C4-2B (cell line): ENCODE measurements around the gene CCDC88B.

Source experiments
- H3K27ac ChIP-seq: fragments of 450-650 bp; 2 replicates; pipeline ENCODE4 v1.5.1; 2017
- CTCF ChIP-seq: fragments of 450-650 bp; conservative IDR thresholded peaks from 2 replicates; pipeline ENCODE4 v1.5.1; 2017; ENCODE audit warnings: mild to moderate bottlenecking
- ZFX ChIP-seq: fragments of 450-650 bp; IDR thresholded peaks from 2 replicates; pipeline ENCODE4 v1.6.1; 2017

The CCDC88B gene

GRCh38 chr11:64382047-64382446 lies 42.0 kb downstream of the CCDC88B start:
- TF ChIP-seq ZFX (no peak), CTCF (no peak)
- no peak overlapping the region; the same call in 1 of the 2 replicates for H3K27ac ChIP-seq

GRCh38 chr11:64382586-64382985 lies 42.6 kb downstream of the CCDC88B start:
- H3K27ac ChIP-seq = no peak overlapping the region; the same call in 1 of the 2 replicates
- TF ChIP-seq ZFX (no peak), CTCF (no peak)

- TF ChIP-seq CTCF (no peak), ZFX (no peak)
- H3K27ac ChIP-seq = no peak overlapping the region; the same call in 1 of the 2 replicates
Measured at GRCh38 chr11:64383580-64383979, 43.6 kb downstream of the CCDC88B start.

- H3K27ac ChIP-seq = peak overlapping the region; percentile 10; the same call in 1 of the 2 replicates
- TF ChIP-seq CTCF = no peak
- TF ChIP-seq ZFX = no peak
Measured at GRCh38 chr11:64384028-64384737, 44.2 kb downstream of the CCDC88B start.

GRCh38 chr11:64384981-64385944 lies 45.3 kb downstream of the CCDC88B start:
- no peak for TF ChIP-seq CTCF
- no peak for TF ChIP-seq ZFX
- no peak overlapping the region for H3K27ac ChIP-seq

- H3K27ac ChIP-seq = no peak overlapping the region
- TF ChIP-seq ZFX (no peak), CTCF (no peak)
Measured at GRCh38 chr11:64385945-64386704, 46.1 kb downstream of the CCDC88B start.
